ENCODE data around the gene TXK. TPM values are rescaled to one million over a fixed set of nuclear protein-coding genes. Genes with fewer than 3 reads are reported as not detected.

The TXK gene
- total RNA-seq, 4 donors from 2014 or later: 0.81 to 3.4 (median 2.2) TPM

- 89 to 91% methylated on average over 2 of the region's 2 CpGs for WGBS, 2 donors
- intact Hi-C loops (cut with DNase I; ENCODE audit: low total_unique reads): no loop called here
- TF ChIP-seq POLR2A (IDR thresholded peaks at IDR 0.05): no peak
- TF ChIP-seq, protein P1, sequence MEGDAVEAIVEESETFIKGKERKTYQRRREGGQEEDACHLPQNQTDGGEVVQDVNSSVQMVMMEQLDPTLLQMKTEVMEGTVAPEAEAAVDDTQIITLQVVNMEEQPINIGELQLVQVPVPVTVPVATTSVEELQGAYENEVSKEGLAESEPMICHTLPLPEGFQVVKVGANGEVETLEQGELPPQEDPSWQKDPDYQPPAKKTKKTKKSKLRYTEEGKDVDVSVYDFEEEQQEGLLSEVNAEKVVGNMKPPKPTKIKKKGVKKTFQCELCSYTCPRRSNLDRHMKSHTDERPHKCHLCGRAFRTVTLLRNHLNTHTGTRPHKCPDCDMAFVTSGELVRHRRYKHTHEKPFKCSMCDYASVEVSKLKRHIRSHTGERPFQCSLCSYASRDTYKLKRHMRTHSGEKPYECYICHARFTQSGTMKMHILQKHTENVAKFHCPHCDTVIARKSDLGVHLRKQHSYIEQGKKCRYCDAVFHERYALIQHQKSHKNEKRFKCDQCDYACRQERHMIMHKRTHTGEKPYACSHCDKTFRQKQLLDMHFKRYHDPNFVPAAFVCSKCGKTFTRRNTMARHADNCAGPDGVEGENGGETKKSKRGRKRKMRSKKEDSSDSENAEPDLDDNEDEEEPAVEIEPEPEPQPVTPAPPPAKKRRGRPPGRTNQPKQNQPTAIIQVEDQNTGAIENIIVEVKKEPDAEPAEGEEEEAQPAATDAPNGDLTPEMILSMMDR (IDR thresholded peaks at IDR 0.05): no peak
- no peak overlapping the region for H3K4me3 ChIP-seq (ENCODE audit: low read depth, poor library complexity, severe bottlenecking)
- DNase-seq (ENCODE audit: low spot score in 2 of 2): no peak
These were observed 55.6 kb downstream of the TXK start for GRCh38 chr4:48078425-48078824.

DNA sequence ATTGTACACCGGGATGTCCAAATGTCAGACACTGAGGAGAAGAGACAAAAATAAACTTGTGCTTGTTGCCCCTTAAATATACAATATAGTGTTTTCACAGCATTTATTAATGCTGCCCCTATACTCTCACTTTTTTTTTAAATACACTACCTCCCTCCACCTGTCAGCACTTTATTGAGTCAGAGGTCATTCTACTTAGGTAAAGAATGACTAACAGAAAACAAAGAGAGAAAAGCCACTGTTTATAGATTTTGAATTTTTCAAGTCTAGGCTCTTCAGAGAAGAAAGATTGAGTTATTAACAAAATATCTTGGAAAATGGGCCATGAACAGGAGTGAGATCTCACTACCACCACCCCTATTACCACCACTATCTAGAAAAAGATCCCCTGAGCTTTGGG, 59.4 kb downstream of the TXK start:
- DNase-seq (ENCODE audit: low spot score in 2 of 2): no peak
- TF ChIP-seq, protein P1 (IDR thresholded peaks at IDR 0.05): no peak
- WGBS, 2 donors: 80 to 83% methylated on average over 1 of the region's 1 CpG
- no peak overlapping the region for H3K4me3 ChIP-seq (ENCODE audit: low read depth, poor library complexity, severe bottlenecking)
- intact Hi-C loops (cut with DNase I; ENCODE audit: low total_unique reads): no loop called here

GRCh38 chr4:48073567-48074103, 60.4 kb downstream of the TXK start:
- DNase-seq (ENCODE audit: low spot score in 2 of 2): no peak
- 52 to 56% methylated on average over 3 of the region's 3 CpGs for WGBS, 2 donors
- H3K4me3 ChIP-seq (ENCODE audit: low read depth, poor library complexity, severe bottlenecking): no peak overlapping the region
- TF ChIP-seq POLR2A (IDR thresholded peaks at IDR 0.05): no peak
- TF ChIP-seq, protein P1 (IDR thresholded peaks at IDR 0.05): no peak
- intact Hi-C loops (cut with DNase I; ENCODE audit: low total_unique reads): no loop called here

DNA sequence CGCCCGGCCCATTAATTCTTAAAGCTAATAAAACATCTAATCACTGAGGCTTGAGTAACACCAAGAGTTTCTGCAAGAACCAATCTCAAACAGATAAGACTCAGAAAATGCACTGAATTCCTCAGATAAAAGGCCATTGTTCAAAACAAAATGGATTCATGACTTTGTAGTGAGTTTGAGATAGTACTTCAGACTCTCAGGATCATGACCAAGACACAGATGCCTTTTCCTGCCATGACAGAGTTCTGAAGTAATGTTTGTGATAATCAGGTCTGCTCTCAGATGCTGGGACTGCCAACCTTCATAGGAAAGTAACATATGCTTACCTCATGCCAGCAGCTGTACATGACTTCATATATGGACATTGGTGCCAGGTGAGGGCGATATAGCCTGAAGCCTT, 62.9 kb downstream of the TXK start:
- DNase-seq (ENCODE audit: low spot score in 2 of 2): no peak
- WGBS, 2 donors: 75 to 76% methylated on average over 3 of the region's 3 CpGs
- no peak overlapping the region for H3K4me3 ChIP-seq (ENCODE audit: low read depth, poor library complexity, severe bottlenecking)
- intact Hi-C loops (cut with DNase I; ENCODE audit: low total_unique reads): no loop called here
- TF ChIP-seq, protein P1 (IDR thresholded peaks at IDR 0.05): no peak
- no peak for TF ChIP-seq POLR2A (IDR thresholded peaks at IDR 0.05)

DNA sequence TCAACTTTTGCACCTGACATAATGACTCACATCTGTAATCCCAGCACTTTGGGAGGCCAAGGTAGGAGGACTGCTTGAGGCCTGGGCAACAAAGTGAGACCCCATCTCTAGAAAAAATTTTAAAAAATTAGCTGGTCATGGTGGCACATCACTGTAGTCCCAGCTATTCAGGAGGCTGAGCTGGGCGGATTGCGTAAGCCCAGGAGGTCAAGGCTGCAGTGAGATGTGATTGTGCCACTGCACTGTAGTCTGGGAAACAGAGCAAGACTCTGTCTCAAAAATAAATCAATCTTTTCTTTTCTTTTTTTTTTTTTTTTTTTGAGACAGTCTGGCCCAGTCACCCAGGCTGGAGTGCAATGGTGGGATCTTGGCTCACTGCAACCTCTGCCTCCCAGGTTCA, 65.0 kb downstream of the TXK start:
- no peak for DNase-seq (ENCODE audit: low spot score in 2 of 2)
- intact Hi-C loops (cut with DNase I; ENCODE audit: low total_unique reads): no loop called here
- H3K4me3 ChIP-seq (ENCODE audit: low read depth, poor library complexity, severe bottlenecking): no peak overlapping the region
- TF ChIP-seq, protein P1 (IDR thresholded peaks at IDR 0.05): no peak
- TF ChIP-seq POLR2A (IDR thresholded peaks at IDR 0.05): no peak
- 47 to 50% methylated on average over 2 of the region's 2 CpGs for WGBS, 2 donors

GRCh38 chr4:48068182-48068581, 65.9 kb downstream of the TXK start:
- no peak overlapping the region for H3K4me3 ChIP-seq (ENCODE audit: low read depth, poor library complexity, severe bottlenecking)
- WGBS, 2 donors: 82 to 97% methylated on average over 2 of the region's 2 CpGs
- no peak for TF ChIP-seq POLR2A (IDR thresholded peaks at IDR 0.05)
- TF ChIP-seq, protein P1 (IDR thresholded peaks at IDR 0.05): no peak
- DNase-seq (ENCODE audit: low spot score in 2 of 2): no peak
- intact Hi-C loops (cut with DNase I; ENCODE audit: low total_unique reads): no loop called here

Measured in lower leg skin (tissue), 4 donors.